Colonic mucosa (tissue), 4 donors: Measurements from ENCODE around the gene RASGRP1. TPM values are rescaled to one million over a fixed set of nuclear protein-coding genes. Genes with fewer than 3 reads are reported as not detected.

Experiments used
- DNase-seq: peaks from one replicate; pipeline ENCODE4 v3.0.0-alpha.2; 2020
- H3K27ac ChIP-seq: fragments of 200-600 bp; one replicate; pipeline ENCODE4 v1.8.0; 2021
- H3K27me3 ChIP-seq: fragments of 200-600 bp; one replicate; pipeline ENCODE4 v1.8.0; 2021
- H3K36me3 ChIP-seq: fragments of 200-600 bp; one replicate; pipeline ENCODE4 v1.8.0; 2021
- H3K4me1 ChIP-seq: fragments of 200-600 bp; one replicate; pipeline ENCODE4 v1.8.0; 2021; ENCODE audit warnings: mild to moderate bottlenecking
- H3K4me3 ChIP-seq: fragments of 200-600 bp; one replicate; pipeline ENCODE4 v1.8.0; 2021
- H3K9ac ChIP-seq, 2 donors: one replicate each; pipeline ENCODE4 v1.7.0; 2013; ENCODE audit warnings: control low read depth in 2 of 2, low read depth in 2 of 2, low read length in 2 of 2
- H3K9me3 ChIP-seq: fragments of 200-600 bp; one replicate; pipeline ENCODE4 v1.8.0; 2021
- intact Hi-C: fragments of 100-400 bp; cut with DNase I; formaldehyde crosslinking; loops from one replicate; pipeline ENCODE4 v1.14.1; 2022
- total RNA-seq, 2 donors: library from RNA; stranded (reverse); fragmentation: NEBNext Ultra II Directional in 1 of 2; extraction: Animal tissue kit (Norgen Biotek cat#: 25700) in 1 of 2; gene quantifications; one replicate each; pipeline ENCODE4 v1.2.1, GENCODE V29; 2021
- TF ChIP-seq, protein P1 (sequence below): fragments of 200-600 bp; IDR thresholded peaks from one replicate; pipeline ENCODE4 v1.8.0; 2022; ENCODE audit warnings: antibody characterized with exemption, mild to moderate bottlenecking
- donor health status: healthy.
- donor health status: DM: no; HTN: no; CAD: no.
- donor health status: DM: no; HTN: no; CAD: no.

RASGRP1 gene
- total RNA-seq, 2 donors from 2014 or later = 0.96 to 1.5 TPM

DNA sequence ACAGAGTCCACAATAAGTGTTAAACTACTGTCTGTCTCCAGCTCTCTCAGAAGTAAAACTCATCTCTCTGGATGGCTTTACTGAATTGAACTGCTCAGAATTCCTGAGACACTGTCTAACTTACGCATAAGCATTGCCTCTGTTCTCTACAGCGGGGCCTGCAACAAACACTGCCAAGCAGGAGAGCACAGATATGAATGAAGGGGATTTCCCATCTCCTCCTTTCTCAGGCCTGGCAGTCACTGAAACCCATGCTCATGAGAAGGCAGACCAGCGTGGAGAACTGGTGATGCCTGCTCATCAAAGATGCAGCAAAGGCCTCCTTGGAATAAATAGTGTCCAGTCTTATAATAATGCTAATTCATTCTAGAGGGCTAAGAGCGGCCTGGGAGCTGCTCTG, 10.3 kb downstream of the RASGRP1 start:
- no peak for DNase-seq
- Histone ChIP-seq H3K4me1 (no peaks in the 10 kb centered on the region), H3K9ac (no peak overlapping the region), H3K27ac (no peak overlapping the region), H3K36me3 (no peaks in the 10 kb centered on the region), H3K9me3 (no peaks in the 10 kb centered on the region), H3K4me3 (no peak overlapping the region), H3K27me3 (peaks cover 4% of the 10 kb centered on the region)
- intact Hi-C loops = no loop called here
- TF ChIP-seq, protein P1, sequence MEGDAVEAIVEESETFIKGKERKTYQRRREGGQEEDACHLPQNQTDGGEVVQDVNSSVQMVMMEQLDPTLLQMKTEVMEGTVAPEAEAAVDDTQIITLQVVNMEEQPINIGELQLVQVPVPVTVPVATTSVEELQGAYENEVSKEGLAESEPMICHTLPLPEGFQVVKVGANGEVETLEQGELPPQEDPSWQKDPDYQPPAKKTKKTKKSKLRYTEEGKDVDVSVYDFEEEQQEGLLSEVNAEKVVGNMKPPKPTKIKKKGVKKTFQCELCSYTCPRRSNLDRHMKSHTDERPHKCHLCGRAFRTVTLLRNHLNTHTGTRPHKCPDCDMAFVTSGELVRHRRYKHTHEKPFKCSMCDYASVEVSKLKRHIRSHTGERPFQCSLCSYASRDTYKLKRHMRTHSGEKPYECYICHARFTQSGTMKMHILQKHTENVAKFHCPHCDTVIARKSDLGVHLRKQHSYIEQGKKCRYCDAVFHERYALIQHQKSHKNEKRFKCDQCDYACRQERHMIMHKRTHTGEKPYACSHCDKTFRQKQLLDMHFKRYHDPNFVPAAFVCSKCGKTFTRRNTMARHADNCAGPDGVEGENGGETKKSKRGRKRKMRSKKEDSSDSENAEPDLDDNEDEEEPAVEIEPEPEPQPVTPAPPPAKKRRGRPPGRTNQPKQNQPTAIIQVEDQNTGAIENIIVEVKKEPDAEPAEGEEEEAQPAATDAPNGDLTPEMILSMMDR = no peak

- Histone ChIP-seq H3K9me3 (no peaks in the 10 kb centered on the region), H3K36me3 (no peaks in the 10 kb centered on the region), H3K27ac (no peak overlapping the region), H3K27me3 (no peaks in the 10 kb centered on the region), H3K4me3 (no peak overlapping the region), H3K4me1 (no peaks in the 10 kb centered on the region), H3K9ac (no peak overlapping the region)
- no peak for DNase-seq
- TF ChIP-seq, protein P1 = no peak
- intact Hi-C loops = no loop called here
Observed at GRCh38 chr15:38553071-38553470, 11.5 kb downstream of the RASGRP1 start.

DNA sequence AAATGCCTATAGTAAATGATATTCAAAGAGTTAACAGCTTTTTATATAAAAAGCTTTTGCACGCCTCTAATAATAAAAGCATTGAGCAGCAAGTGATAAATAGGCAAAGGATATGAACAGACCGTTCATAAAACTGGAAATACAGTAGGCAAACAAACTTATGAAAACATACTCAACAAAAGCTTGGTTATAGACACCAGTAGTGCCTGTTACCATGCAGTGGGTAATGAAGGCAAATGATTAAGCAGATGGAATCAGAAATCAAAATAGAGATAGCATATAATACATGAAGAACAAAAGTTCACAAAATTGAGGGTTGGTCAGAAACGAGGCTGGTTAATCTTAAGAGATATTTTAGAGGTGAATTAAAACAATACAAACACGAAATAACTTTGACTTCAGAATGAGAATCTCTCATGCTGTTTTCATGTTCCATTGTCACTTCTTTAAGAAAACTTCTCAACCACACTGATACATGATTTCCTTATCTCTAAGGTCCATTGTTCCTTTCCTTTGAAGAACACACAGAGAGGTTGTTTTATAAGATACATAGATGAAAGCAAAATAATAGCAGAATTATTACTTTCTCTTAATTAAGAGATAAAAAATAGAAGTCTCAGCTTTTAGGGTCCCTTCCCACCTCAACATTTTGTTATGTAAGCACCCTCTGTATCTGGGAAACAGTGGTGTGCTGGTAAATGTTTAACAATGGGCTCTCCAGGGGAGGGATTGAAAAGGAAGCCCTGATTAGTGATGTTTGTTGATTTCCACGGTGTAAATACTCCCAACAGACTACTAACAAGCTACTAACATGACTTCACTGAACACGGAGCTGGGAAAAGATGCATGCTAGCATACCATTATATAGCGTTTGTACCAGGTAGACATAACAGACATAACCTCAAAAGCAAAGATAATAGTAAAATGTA, 12.6 kb downstream of the RASGRP1 start:
- DNase-seq = no peak
- Histone ChIP-seq H3K27ac (no peak overlapping the region), H3K36me3 (no peaks in the 10 kb centered on the region), H3K27me3 (no peaks in the 10 kb centered on the region), H3K4me3 (no peak overlapping the region), H3K9ac (no peak overlapping the region), H3K9me3 (no peaks in the 10 kb centered on the region), H3K4me1 (no peaks in the 10 kb centered on the region)
- TF ChIP-seq, protein P1 = no peak
- intact Hi-C loops = no loop called here

DNA sequence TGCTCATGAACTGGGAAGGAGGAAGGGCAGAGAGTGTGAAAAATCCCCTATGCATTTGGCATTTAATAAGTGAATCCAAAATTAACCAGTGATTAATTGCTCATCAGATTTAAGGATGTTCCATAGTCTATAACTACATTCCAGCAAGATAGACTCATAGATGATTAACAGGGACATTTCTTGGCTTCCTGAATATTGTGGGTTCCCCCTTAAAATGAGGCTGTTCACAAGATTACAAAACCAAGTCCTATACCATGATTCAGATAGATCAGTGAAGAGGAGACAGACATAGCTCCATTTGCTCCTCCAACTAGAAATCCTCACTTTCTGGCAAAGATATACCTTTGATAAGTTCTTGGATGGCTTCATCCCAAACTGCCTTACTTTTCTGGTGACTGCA, 15.4 kb downstream of the RASGRP1 start:
- no peak for DNase-seq
- intact Hi-C loops = no loop called here
- no peaks in the 10 kb centered on the region for H3K36me3 ChIP-seq
- no peaks in the 10 kb centered on the region for H3K27me3 ChIP-seq
- H3K4me1 ChIP-seq = no peaks in the 10 kb centered on the region
- no peaks in the 10 kb centered on the region for H3K9me3 ChIP-seq
- no peak overlapping the region for H3K27ac ChIP-seq
- TF ChIP-seq, protein P1 = no peak
- no peak overlapping the region for H3K4me3 ChIP-seq
- H3K9ac ChIP-seq = no peak overlapping the region

DNA sequence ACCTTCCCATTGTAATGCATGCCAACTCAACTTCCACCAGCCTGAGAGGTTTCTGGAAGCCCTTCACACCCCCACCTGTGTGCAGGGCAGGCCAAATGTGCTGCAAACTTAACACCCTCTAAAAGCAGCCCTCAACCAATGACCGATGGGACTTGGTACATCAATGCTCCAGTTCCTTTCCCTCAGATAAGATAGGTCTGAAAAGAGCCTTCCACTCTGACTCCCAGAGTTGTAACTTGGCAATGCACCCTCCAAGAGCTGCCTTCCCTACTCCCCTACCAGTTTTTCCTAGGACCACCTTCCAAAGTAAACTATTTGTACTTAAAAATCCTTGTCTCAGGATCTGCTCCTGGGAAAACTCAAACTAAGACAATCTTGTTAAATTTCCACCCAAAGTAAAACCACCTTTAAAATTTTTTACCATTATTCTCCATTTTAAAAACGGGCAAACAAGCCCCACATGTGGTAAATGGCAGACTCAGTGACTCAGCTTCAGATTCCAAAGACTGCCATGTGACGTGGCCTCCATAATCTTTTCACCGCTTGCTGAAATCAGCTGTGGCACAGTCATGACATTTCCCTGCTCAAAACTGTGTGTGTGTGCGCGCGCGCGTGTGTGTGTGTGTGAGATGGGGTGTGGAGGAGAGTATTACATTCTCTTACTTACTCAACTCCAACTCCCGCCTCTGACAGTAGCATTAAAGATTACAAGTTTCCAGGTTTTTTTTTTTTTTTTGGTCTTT, 17.2 kb downstream of the RASGRP1 start:
- H3K4me3 ChIP-seq = no peak overlapping the region
- no peak for DNase-seq
- H3K4me1 ChIP-seq = no peaks in the 10 kb centered on the region
- no peaks in the 10 kb centered on the region for H3K9me3 ChIP-seq
- no peak overlapping the region for H3K27ac ChIP-seq
- H3K36me3 ChIP-seq = no peaks in the 10 kb centered on the region
- H3K27me3 ChIP-seq = no peaks in the 10 kb centered on the region
- intact Hi-C loops = no loop called here
- TF ChIP-seq, protein P1 = no peak
- no peak overlapping the region for H3K9ac ChIP-seq
